Daoy (cell line): ENCODE results near the gene OR4C16. TPM values are rescaled to one million over a fixed set of nuclear protein-coding genes. Genes with fewer than 3 reads are reported as not detected.

Experiments used
- DNase-seq: peaks from one replicate; pipeline ENCODE4 v3.0.0-alpha.2; 2015; ENCODE audit warnings: low read depth
- total RNA-seq: library from RNA; depleted of rRNA; stranded (reverse); fragments of >200 nt; shearing (Covaris generic); gene quantifications from 2 replicates; pipeline ENCODE4 v1.2.3, GENCODE V29; 2014; rRNA removed

Gene OR4C16, protein sequence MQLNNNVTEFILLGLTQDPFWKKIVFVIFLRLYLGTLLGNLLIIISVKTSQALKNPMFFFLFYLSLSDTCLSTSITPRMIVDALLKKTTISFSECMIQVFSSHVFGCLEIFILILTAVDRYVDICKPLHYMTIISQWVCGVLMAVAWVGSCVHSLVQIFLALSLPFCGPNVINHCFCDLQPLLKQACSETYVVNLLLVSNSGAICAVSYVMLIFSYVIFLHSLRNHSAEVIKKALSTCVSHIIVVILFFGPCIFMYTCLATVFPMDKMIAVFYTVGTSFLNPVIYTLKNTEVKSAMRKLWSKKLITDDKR
- not detected in 2 replicates for total RNA-seq

DNA sequence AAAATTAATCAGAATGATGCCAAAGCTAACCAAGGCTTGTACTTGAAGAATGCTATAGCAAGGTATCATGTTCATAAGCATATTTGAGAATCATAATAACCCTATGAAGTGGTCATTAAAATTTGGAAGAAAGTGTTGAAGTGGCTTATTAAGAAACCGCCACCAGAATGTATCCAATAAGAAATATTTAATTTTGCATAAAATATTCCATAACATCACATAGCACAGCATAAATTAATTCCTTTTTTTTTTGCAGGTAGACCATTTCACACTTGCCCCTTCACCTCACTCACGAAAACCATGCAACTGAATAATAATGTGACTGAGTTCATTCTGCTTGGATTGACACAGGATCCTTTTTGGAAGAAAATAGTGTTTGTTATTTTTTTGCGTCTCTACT is at the start of gene OR4C16:
Gene OR4C16, plus strand, starts transcription at position 301 of the 400 bp plus-strand sequence. Its CDS starts 0 bp downstream, at position 301.
- DNase-seq, result no peak

DNA sequence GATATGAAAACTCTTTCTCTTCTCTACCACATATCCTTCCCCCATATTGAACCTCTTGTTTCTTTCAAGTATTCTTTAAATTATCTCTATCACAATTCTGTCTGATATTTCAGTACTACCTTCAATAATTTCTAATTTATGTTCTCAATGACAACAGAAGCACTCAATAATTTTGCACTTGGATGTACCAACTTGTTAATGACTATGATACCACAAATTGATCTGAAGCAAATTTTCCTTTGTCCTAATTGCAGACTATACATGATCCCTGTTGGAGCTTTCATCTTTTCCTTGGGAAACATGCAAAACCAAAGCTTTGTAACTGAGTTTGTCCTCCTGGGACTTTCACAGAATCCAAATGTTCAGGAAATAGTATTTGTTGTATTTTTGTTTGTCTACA is 17.8 kb upstream of the OR4C16 start, which contains the start of gene OR4C15:
Gene OR4C15, plus strand, starts transcription at position 301 of the 400 bp plus-strand sequence. Its CDS starts 0 bp downstream, at position 301.
- DNase-seq, result no peak

GRCh38 chr11:55572548-55572947 is 620 bp downstream of the OR4C16 start:
- DNase-seq, result no peak

DNA sequence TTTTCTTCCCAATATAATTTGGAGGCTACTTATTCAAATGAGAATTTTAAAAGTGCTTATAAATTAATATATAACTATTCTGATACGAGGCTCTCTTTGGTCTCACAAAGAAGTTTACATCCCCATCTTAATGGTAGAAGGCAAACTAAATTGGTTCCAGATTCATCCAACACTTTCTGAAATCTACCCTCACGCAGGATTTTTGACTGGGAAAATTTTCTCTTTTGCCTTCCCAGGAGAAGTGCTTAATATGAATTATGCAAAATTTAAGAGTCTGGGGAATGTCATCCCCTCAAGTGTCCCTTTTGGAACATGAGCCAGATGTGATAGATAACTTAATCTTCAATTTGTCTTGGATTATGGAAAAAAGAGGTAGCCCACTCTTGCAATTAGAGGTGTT is 35.6 kb downstream of the OR4C16 start, which contains the start of gene OR4C11:
Gene OR4C11, minus strand, starts transcription at position 101 of the 400 bp plus-strand sequence. CDS start 3,272 bp downstream, outside the sequence.
- no peak for DNase-seq

Other genes with a start within 250 kb of the OR4C16 start
- gene OR4A16, start 228.9 kb upstream of the OR4C16 start, total RNA-seq, result not detected in 2 replicates
- gene OR4A15, start 204.2 kb upstream of the OR4C16 start, total RNA-seq, result not detected in 2 replicates
- gene OR4C15, start 17.7 kb upstream of the OR4C16 start, total RNA-seq, result not detected in 2 replicates
- gene OR4C11, start 35.5 kb downstream of the OR4C16 start, total RNA-seq, result not detected in 2 replicates
- gene OR4P4, start 63.0 kb downstream of the OR4C16 start, total RNA-seq, result not detected in 2 replicates
- gene OR4S2, start 76.2 kb downstream of the OR4C16 start, total RNA-seq, result not detected in 2 replicates
- gene OR4C6, start 90.1 kb downstream of the OR4C16 start, total RNA-seq, result not detected in 2 replicates
- not detected in 2 replicates for gene OR5D13, start 201.3 kb downstream of the OR4C16 start, total RNA-seq
- not detected in 2 replicates for gene OR5D14, start 223.4 kb downstream of the OR4C16 start, total RNA-seq
- not detected in 2 replicates for gene OR5L1, start 239.2 kb downstream of the OR4C16 start, total RNA-seq
- not detected in 2 replicates for gene OR5D18, start 247.5 kb downstream of the OR4C16 start, total RNA-seq